ENCODE data around the gene CEMIP. TPM values are rescaled to one million over a fixed set of nuclear protein-coding genes. Genes with fewer than 3 reads are reported as not detected.

CEMIP gene
- polyA plus RNA-seq, 3 donors: not detected

- H3K4me1 Mint-ChIP-seq: peaks cover 36% of the 10 kb centered on the region
- no peaks in the 10 kb centered on the region for H3K36me3 Mint-ChIP-seq
- intact Hi-C loops (cut with micrococcal nuclease): no loop called here
- H3K27me3 Mint-ChIP-seq (ENCODE audit: low read depth in 3 of 3): peaks cover 32 to 40% (median 38%) of the 10 kb centered on the region in 3 donors
- Histone ChIP-seq H3K9ac (ENCODE audit: insufficient read depth, low read length, poor library complexity, severe bottlenecking) (no peak overlapping the region), H3K4me3 (replicated peaks in 1 of 3; ENCODE audit: low read depth in 2 of 3, low read length in 3 of 3) (no peak overlapping the region), H3K27me3 (ENCODE audit: control insufficient read depth in 2 of 2, insufficient read depth in 2 of 2, low read length in 2 of 2) (peaks cover 21 to 33% of the 10 kb centered on the region in 2 donors), H3K27ac (ENCODE audit: low read depth in 1 of 2, low read length in 2 of 2) (no peak overlapping the region), H3K79me2 (ENCODE audit: insufficient read depth, low read length) (no peaks in the 10 kb centered on the region), H3K4me1 (ENCODE audit: control insufficient read depth in 1 of 2, insufficient read depth in 2 of 2, low read length in 2 of 2) (peaks cover 31 to 34% of the 10 kb centered on the region in 2 donors), H3K36me3 (replicated peaks in 1 of 2; ENCODE audit: control insufficient read depth in 1 of 2, insufficient read depth in 2 of 2, low read length in 2 of 2) (no peaks in the 10 kb centered on the region), H3K9me3 (replicated peaks in 1 of 2; ENCODE audit: control insufficient read depth in 1 of 2, insufficient read depth in 1 of 2, low read length in 2 of 2) (peaks cover 0 to 2% of the 10 kb centered on the region in 2 donors), H3K4me2 (replicated peaks; ENCODE audit: extremely low read depth, low read length, poor library complexity, severe bottlenecking) (no peak overlapping the region), H2AFZ (ENCODE audit: insufficient read depth, low read depth, low read length, poor library complexity, severe bottlenecking) (no peak overlapping the region), H4K20me1 (ENCODE audit: insufficient read depth, low read length) (no peaks in the 10 kb centered on the region)
- no peak for TF ChIP-seq CTCF (IDR thresholded peaks at IDR 0.05)
- no peak for DNase-seq
- no peak overlapping the region for H3K4me3 Mint-ChIP-seq
- 94% methylated on average over 2 of the region's 5 CpGs for WGBS (ENCODE audit: insufficient coverage)
- peaks cover 0 to 3% (median 0%) of the 10 kb centered on the region in 7 donors for H3K9me3 Mint-ChIP-seq
- no peak overlapping the region for H3K27ac Mint-ChIP-seq
Observed at GRCh38 chr15:80785811-80786354, 6.7 kb downstream of the CEMIP start.

GRCh38 chr15:80787316-80787715 is 8.1 kb downstream of the CEMIP start:
- Histone ChIP-seq H3K79me2 (ENCODE audit: insufficient read depth, low read length) (no peaks in the 10 kb centered on the region), H4K20me1 (ENCODE audit: insufficient read depth, low read length) (no peaks in the 10 kb centered on the region), H2AFZ (ENCODE audit: insufficient read depth, low read depth, low read length, poor library complexity, severe bottlenecking) (no peak overlapping the region), H3K9me3 (replicated peaks in 1 of 2; ENCODE audit: control insufficient read depth in 1 of 2, insufficient read depth in 1 of 2, low read length in 2 of 2) (no peaks in the 10 kb centered on the region), H3K9ac (ENCODE audit: insufficient read depth, low read length, poor library complexity, severe bottlenecking) (no peak overlapping the region), H3K36me3 (replicated peaks in 1 of 2; ENCODE audit: control insufficient read depth in 1 of 2, insufficient read depth in 2 of 2, low read length in 2 of 2) (no peaks in the 10 kb centered on the region), H3K4me2 (replicated peaks; ENCODE audit: extremely low read depth, low read length, poor library complexity, severe bottlenecking) (no peak overlapping the region), H3K4me1 (ENCODE audit: control insufficient read depth in 1 of 2, insufficient read depth in 2 of 2, low read length in 2 of 2) (peaks cover 31 to 34% of the 10 kb centered on the region in 2 donors), H3K27me3 (ENCODE audit: control insufficient read depth in 2 of 2, insufficient read depth in 2 of 2, low read length in 2 of 2) (peaks cover 6 to 20% of the 10 kb centered on the region in 2 donors), H3K27ac (ENCODE audit: low read depth in 1 of 2, low read length in 2 of 2) (no peak overlapping the region), H3K4me3 (replicated peaks in 1 of 3; ENCODE audit: low read depth in 2 of 3, low read length in 3 of 3) (no peak overlapping the region)
- H3K4me3 Mint-ChIP-seq: no peak overlapping the region
- no peak for TF ChIP-seq CTCF (IDR thresholded peaks at IDR 0.05)
- H3K4me1 Mint-ChIP-seq: peaks cover 36% of the 10 kb centered on the region
- H3K36me3 Mint-ChIP-seq: no peaks in the 10 kb centered on the region
- peaks cover 18 to 33% (median 24%) of the 10 kb centered on the region in 3 donors for H3K27me3 Mint-ChIP-seq (ENCODE audit: low read depth in 3 of 3)
- DNase-seq: no peak
- intact Hi-C loops (cut with micrococcal nuclease): no loop called here
- peak overlapping the region in 1 of 7 donors; percentile 70 for H3K27ac Mint-ChIP-seq
- WGBS (ENCODE audit: insufficient coverage): 94% methylated on average over 3 of the region's 3 CpGs
- no peaks in the 10 kb centered on the region for H3K9me3 Mint-ChIP-seq
